PC-9 (cell line): ENCODE measurements around the gene LRRC63. TPM values are rescaled to one million over a fixed set of nuclear protein-coding genes. Genes with fewer than 3 reads are reported as not detected.

Source experiments
- BruUV-seq: library from RNA; stranded (reverse); fragments of 400-500 nt; replicated peaks from 2 replicates; lab custom pipeline; 2021; lab: Mats Ljungman, UMichigan
- CTCF ChIA-PET: fragments of 300-600 bp; sonication (Branson Sonifier 250); formaldehyde crosslinking; loops from one replicate; lab custom pipeline; 2022; ENCODE audit warnings: antibody characterized with exemption; lab: Charles Lee
- POLR2A ChIA-PET: fragments of 300-600 bp; sonication (Branson Sonifier 250); formaldehyde crosslinking; loops from one replicate; lab custom pipeline; 2022; ENCODE audit warnings: antibody characterized with exemption; ENCODE audit not compliant: unreplicated experiment; lab: Charles Lee
- DNase-seq, 2 experiments: peaks; one replicate each; pipeline versions ENCODE4 v3.0.0 to v3.0.0-alpha.2; 2015 to 2022; ENCODE audit warnings: mixed read lengths in 1 of 2
- H2AFZ ChIP-seq: fragments of 200-600 bp; sonication (generic); 2 replicates; pipeline ENCODE4 v1.8.1; 2017; ENCODE audit warnings: antibody characterized with exemption
- H3F3A ChIP-seq: fragments of 200-600 bp; sonication (generic); 2 replicates; pipeline ENCODE4 v1.8.1; 2017; ENCODE audit warnings: antibody characterized with exemption, mild to moderate bottlenecking, low read depth; ENCODE audit not compliant: insufficient read depth
- H3K27ac ChIP-seq: fragments of 200-600 bp; sonication (generic); 2 replicates; pipeline ENCODE4 v1.6.1; 2016; ENCODE audit warnings: mixed run types
- H3K27me3 ChIP-seq: fragments of 200-600 bp; sonication (generic); 2 replicates; pipeline ENCODE4 v1.6.1; 2016; ENCODE audit warnings: low read depth, mixed run types; ENCODE audit not compliant: insufficient read depth
- H3K36me3 ChIP-seq: fragments of 200-600 bp; sonication (generic); 2 replicates; pipeline ENCODE4 v1.6.1; 2016; ENCODE audit warnings: low read depth, mixed run types
- H3K4me1 ChIP-seq: fragments of 200-600 bp; sonication (generic); replicated peaks from 2 replicates; pipeline ENCODE4 v1.6.1; 2016; ENCODE audit warnings: mixed run types; ENCODE audit not compliant: insufficient read depth
- H3K4me2 ChIP-seq: fragments of 200-600 bp; sonication (generic); 2 replicates; pipeline ENCODE4 v1.6.1; 2017; ENCODE audit warnings: mixed run types
- H3K4me3 ChIP-seq: fragments of 200-600 bp; sonication (generic); 2 replicates; pipeline ENCODE4 v1.6.1; 2016; ENCODE audit warnings: mixed run types
- H3K79me2 ChIP-seq: fragments of 200-600 bp; sonication (generic); 2 replicates; pipeline ENCODE4 v1.6.1; 2017; ENCODE audit warnings: low read depth, mixed run types
- H3K9me2 ChIP-seq: fragments of 200-600 bp; sonication (generic); 2 replicates; pipeline ENCODE4 v1.8.1; 2017; ENCODE audit warnings: mild to moderate bottlenecking; ENCODE audit not compliant: insufficient read depth
- H3K9me3 ChIP-seq: fragments of 200-600 bp; sonication (generic); 2 replicates; pipeline ENCODE4 v1.8.1; 2016; ENCODE audit warnings: low read depth; ENCODE audit not compliant: insufficient read depth
- H4K20me1 ChIP-seq: fragments of 200-600 bp; sonication (generic); 2 replicates; pipeline ENCODE4 v1.8.1; 2017; ENCODE audit not compliant: insufficient read depth
- CTCF ChIP-seq: fragments of 200-600 bp; sonication (generic); conservative IDR thresholded peaks from 2 replicates; pipeline ENCODE4 v1.6.1; 2017; ENCODE audit warnings: mixed run types, antibody characterized with exemption, mild to moderate bottlenecking, moderate library complexity
- EZH2 ChIP-seq: fragments of 200-600 bp; sonication (generic); IDR thresholded peaks from 2 replicates; pipeline ENCODE4 v1.8.0; 2017; ENCODE audit warnings: antibody characterized with exemption, low read depth
- intact Hi-C: fragments of 100-400 bp; cut with micrococcal nuclease; formaldehyde crosslinking; loops from one replicate; pipeline ENCODE4 v1.10.0; 2022; ENCODE audit not compliant: unreplicated experiment
- total RNA-seq: library from RNA; stranded (reverse); gene quantifications from 2 replicates; pipeline ENCODE4 v1.2.3, GENCODE V29; 2021

Gene LRRC63
- total RNA-seq, 1 experiment from 2014 or later = not detected

GRCh38 chr13:46165485-46166223 lies 46.1 kb upstream of the LRRC63 start:
- ChIA-PET CTCF (no interaction called here), POLR2A (no interaction called here)
- Histone ChIP-seq H3K9me2 (no peaks in the 10 kb centered on the region), H4K20me1 (peaks cover 72% of the 10 kb centered on the region), H3K27me3 (no peaks in the 10 kb centered on the region), H3K79me2 (peaks cover 81% of the 10 kb centered on the region), H3K9me3 (no peaks in the 10 kb centered on the region), H3K4me3 (no peak overlapping the region), H3K4me2 (no peak overlapping the region), H3K36me3 (peaks cover 6% of the 10 kb centered on the region; the same call in 1 of the 2 replicates), H3F3A (peaks cover 10% of the 10 kb centered on the region; the same call in 1 of the 2 replicates), H3K27ac (no peak overlapping the region), H2AFZ (no peak overlapping the region), H3K4me1 (no peaks in the 10 kb centered on the region)
- no TSS peak for BruUV-seq
- DNase-seq = no peak
- intact Hi-C loops = no loop called here
- no peak for TF ChIP-seq CTCF
- no peak for TF ChIP-seq EZH2

- Histone ChIP-seq H3K4me3 (no peak overlapping the region), H3K36me3 (peaks cover 6% of the 10 kb centered on the region; the same call in 1 of the 2 replicates), H3K9me3 (no peaks in the 10 kb centered on the region), H3K79me2 (peaks cover 83% of the 10 kb centered on the region), H3K4me2 (no peak overlapping the region), H3K4me1 (no peaks in the 10 kb centered on the region), H2AFZ (no peak overlapping the region), H3K27ac (no peak overlapping the region), H3K27me3 (no peaks in the 10 kb centered on the region), H4K20me1 (peaks cover 72% of the 10 kb centered on the region), H3F3A (peaks cover 10% of the 10 kb centered on the region; the same call in 1 of the 2 replicates), H3K9me2 (no peaks in the 10 kb centered on the region)
- CTCF ChIA-PET = no interaction called here
- DNase-seq = no peak
- POLR2A ChIA-PET = no interaction called here
- BruUV-seq = no TSS peak
- intact Hi-C loops = no loop called here
- no peak for TF ChIP-seq CTCF
- no peak for TF ChIP-seq EZH2
These were observed 45.5 kb upstream of the LRRC63 start for GRCh38 chr13:46166224-46166584.

GRCh38 chr13:46166947-46167610 lies 44.6 kb upstream of the LRRC63 start:
- peaks cover 10% of the 10 kb centered on the region; the same call in 1 of the 2 replicates for H3F3A ChIP-seq
- H3K27ac ChIP-seq = no peak overlapping the region
- H3K4me1 ChIP-seq = no peaks in the 10 kb centered on the region
- H3K27me3 ChIP-seq = no peaks in the 10 kb centered on the region
- peaks cover 86% of the 10 kb centered on the region for H3K79me2 ChIP-seq
- POLR2A ChIA-PET = no interaction called here
- H3K36me3 ChIP-seq = peaks cover 6% of the 10 kb centered on the region; the same call in 1 of the 2 replicates
- no TSS peak for BruUV-seq
- no peak overlapping the region for H2AFZ ChIP-seq
- CTCF ChIA-PET = no interaction called here
- H3K4me3 ChIP-seq = no peak overlapping the region
- TF ChIP-seq EZH2 (no peak), CTCF (no peak)
- no peak overlapping the region for H3K4me2 ChIP-seq
- no peak for DNase-seq
- H3K9me3 ChIP-seq = no peaks in the 10 kb centered on the region
- intact Hi-C loops = no loop called here
- peaks cover 79% of the 10 kb centered on the region for H4K20me1 ChIP-seq
- H3K9me2 ChIP-seq = no peaks in the 10 kb centered on the region
